Measurements from ENCODE around the gene IFFO2. TPM values are rescaled to one million over a fixed set of nuclear protein-coding genes. Genes with fewer than 3 reads are reported as not detected.
A peak's percentile ranks its signal among the peaks of the same experiment; 100 is the strongest.

The IFFO2 gene
- total and polyA plus RNA-seq, 10 of the 15 experiments (the other 5 are each of a cell fraction or from before 2014, with no cell fraction given), result 1.2 to 18.4 (median 6.7) TPM

DNA sequence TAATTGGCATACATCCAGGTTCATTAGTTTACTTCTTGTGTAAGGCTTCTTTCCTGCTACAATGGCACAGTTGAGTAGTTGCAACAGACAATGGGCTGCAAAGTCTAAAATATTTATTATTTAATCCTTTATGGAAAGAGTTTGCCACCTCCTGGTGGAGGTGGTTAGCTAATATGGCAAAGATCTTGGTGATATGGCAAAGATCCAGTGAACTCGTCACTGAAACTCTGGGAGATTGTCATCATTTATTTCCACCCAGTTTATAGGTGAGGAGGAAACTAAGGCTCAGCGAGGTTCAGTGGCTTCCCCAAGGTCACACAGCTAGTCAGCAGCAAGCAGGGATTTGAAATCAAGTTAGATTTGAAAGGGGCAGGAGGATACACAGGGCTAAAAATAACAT is 16.1 kb upstream of the IFFO2 start:
- no peak overlapping the region for H2AFZ ChIP-seq (ENCODE audit: control insufficient read depth, low read depth, low read length)
- no peaks in the 10 kb centered on the region for H3K79me2 ChIP-seq (ENCODE audit: control insufficient read depth, insufficient read depth, low read length)
- peaks cover 0 to 3% of the 10 kb centered on the region in 2 experiments; a peak in 1 of 4 replicates for H3K27me3 ChIP-seq (replicated peaks in 1 of 2; ENCODE audit: control insufficient read depth in 2 of 2, insufficient read depth in 2 of 2, low read length in 1 of 2)
- no peak overlapping the region for H3K27ac ChIP-seq (ENCODE audit: control insufficient read depth, insufficient read depth)
- peak; percentile 55 for TF ChIP-seq RAD21 (IDR thresholded peaks at IDR 0.05; ENCODE audit: insufficient read depth, low read depth, low read length)
- TF ChIP-seq SMC3 (IDR thresholded peaks at IDR 0.05; ENCODE audit: borderline replicate concordance, low read length), result peak; percentile 60; the same call in 1 of the 2 replicates
- no peak for TF ChIP-seq MEF2B (IDR thresholded peaks at IDR 0.05; ENCODE audit: partially characterized antibody, poor library complexity, severe bottlenecking)
- TF ChIP-seq, protein P1, sequence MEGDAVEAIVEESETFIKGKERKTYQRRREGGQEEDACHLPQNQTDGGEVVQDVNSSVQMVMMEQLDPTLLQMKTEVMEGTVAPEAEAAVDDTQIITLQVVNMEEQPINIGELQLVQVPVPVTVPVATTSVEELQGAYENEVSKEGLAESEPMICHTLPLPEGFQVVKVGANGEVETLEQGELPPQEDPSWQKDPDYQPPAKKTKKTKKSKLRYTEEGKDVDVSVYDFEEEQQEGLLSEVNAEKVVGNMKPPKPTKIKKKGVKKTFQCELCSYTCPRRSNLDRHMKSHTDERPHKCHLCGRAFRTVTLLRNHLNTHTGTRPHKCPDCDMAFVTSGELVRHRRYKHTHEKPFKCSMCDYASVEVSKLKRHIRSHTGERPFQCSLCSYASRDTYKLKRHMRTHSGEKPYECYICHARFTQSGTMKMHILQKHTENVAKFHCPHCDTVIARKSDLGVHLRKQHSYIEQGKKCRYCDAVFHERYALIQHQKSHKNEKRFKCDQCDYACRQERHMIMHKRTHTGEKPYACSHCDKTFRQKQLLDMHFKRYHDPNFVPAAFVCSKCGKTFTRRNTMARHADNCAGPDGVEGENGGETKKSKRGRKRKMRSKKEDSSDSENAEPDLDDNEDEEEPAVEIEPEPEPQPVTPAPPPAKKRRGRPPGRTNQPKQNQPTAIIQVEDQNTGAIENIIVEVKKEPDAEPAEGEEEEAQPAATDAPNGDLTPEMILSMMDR (IDR thresholded peaks at IDR 0.05 in 2 of 3, conservative IDR thresholded peaks at IDR 0.05 in 1 of 3; ENCODE audit: control insufficient read depth in 2 of 3, extremely low read depth in 1 of 3, insufficient read depth in 1 of 3, low read depth in 3 of 3, low read length in 3 of 3), result peak; percentile 20 to 39 (median 20); a peak in 4 of 6 replicates
- FAIRE-seq (no peak), DNase-seq (ENCODE audit: low read depth, low spot score) (no peak), ATAC-seq (no peak)
- ChIA-PET POLR2A (no interaction called here), RAD21 (ENCODE audit: unreplicated experiment) (interaction anchor here (1.2 to 2.9 kb wide), 3 partner anchors 60 to 89 kb away, joined by 4 to 8 read pairs (median 4); no protein-coding TSS in a partner anchor), SMC1A (ENCODE audit: uncharacterized antibody, unreplicated experiment) (interaction anchor here (0.7 to 1.9 kb wide), 7 partner anchors 51 to 88 kb away, joined by 3 to 13 read pairs (median 4); partner anchors contain the start of gene ALDH4A1), CTCF (interaction anchor here (0.6 to 13.1 kb wide), 9 partner anchors 14 to 524 kb away, joined by 3 to 86 read pairs (median 4); partner anchors contain the start of gene ALDH4A1)
- no peak overlapping the region for H3K4me3 ChIP-seq
- H3K9me3 ChIP-seq (replicated peaks; ENCODE audit: control insufficient read depth, insufficient read depth, low read length), result no peaks in the 10 kb centered on the region
- no peak overlapping the region for H3K4me2 ChIP-seq (ENCODE audit: control insufficient read depth, insufficient read depth)
- H4K20me1 ChIP-seq (ENCODE audit: control insufficient read depth, insufficient read depth), result no peaks in the 10 kb centered on the region
- BruUV-seq (replicated peaks), result no TSS peak
- no peak overlapping the region for H3K9ac ChIP-seq (ENCODE audit: control insufficient read depth, insufficient read depth, low read length)
- WGBS (ENCODE audit: insufficient coverage, insufficient replicate concordance, low lambda C conversion rate, missing lambda C conversion rate), result 0% methylated on average over 2 of the region's 2 CpGs
- intact Hi-C loops (cut with micrococcal nuclease; ENCODE audit: unreplicated experiment), result loop anchor here (2.0 kb wide), 1 partner anchor 60 kb away; no protein-coding TSS in a partner anchor
- H3K36me3 ChIP-seq (ENCODE audit: control insufficient read depth in 2 of 2, insufficient read depth in 2 of 2, low read length in 1 of 2), result no peaks in the 10 kb centered on the region
- in situ Hi-C loops (cut with MboI), result no loop called here
- no peaks in the 10 kb centered on the region for H3K4me1 ChIP-seq (ENCODE audit: control insufficient read depth, insufficient read depth, low read length)

Data from GM12878 (cell line).